PC-9 (cell line): ENCODE data around the gene LKAAEAR1.

Experiments used
- EZH2 ChIP-seq: fragments of 200-600 bp; sonication (generic); IDR thresholded peaks from 2 replicates; pipeline ENCODE4 v1.8.0; 2017; ENCODE audit warnings: antibody characterized with exemption, low read depth
- TF ChIP-seq, protein P1 (sequence below): fragments of 200-600 bp; sonication (generic); conservative IDR thresholded peaks from 2 replicates; pipeline ENCODE4 v1.6.1; 2017; ENCODE audit warnings: mixed run types, antibody characterized with exemption, mild to moderate bottlenecking, moderate library complexity

DNA sequence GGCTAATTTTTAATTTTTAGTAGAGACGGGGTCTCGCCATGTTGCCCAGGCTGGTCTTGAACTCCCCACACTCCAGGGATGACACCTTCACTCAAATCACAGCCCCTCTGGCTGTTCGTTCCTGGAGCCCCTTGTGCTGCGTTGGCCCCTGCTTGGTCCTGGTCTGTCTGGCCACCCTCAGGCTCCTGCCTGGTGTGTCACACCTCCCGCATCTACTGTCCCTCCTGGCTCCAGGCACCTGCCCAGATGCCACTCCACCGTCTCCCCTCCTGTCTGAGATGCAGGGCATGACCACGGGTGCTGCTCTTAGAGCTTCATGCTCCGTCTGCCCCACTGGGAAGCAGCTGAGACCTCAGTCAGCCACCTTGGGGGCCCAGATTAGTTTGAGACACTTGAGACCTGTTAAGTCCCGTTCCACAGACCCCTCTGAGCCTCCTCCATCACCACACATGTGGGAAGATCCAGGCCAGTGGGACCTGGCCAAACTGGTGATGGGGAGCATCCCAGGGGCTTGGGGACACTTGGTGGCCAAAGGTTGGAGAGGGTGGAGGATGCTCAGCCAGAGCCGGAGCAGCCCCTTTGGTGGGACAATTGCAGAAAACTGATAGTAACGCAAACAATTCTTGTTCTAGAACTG lies 45.1 kb upstream of the LKAAEAR1 start:
- TF ChIP-seq, protein P1, sequence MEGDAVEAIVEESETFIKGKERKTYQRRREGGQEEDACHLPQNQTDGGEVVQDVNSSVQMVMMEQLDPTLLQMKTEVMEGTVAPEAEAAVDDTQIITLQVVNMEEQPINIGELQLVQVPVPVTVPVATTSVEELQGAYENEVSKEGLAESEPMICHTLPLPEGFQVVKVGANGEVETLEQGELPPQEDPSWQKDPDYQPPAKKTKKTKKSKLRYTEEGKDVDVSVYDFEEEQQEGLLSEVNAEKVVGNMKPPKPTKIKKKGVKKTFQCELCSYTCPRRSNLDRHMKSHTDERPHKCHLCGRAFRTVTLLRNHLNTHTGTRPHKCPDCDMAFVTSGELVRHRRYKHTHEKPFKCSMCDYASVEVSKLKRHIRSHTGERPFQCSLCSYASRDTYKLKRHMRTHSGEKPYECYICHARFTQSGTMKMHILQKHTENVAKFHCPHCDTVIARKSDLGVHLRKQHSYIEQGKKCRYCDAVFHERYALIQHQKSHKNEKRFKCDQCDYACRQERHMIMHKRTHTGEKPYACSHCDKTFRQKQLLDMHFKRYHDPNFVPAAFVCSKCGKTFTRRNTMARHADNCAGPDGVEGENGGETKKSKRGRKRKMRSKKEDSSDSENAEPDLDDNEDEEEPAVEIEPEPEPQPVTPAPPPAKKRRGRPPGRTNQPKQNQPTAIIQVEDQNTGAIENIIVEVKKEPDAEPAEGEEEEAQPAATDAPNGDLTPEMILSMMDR = no peak
- TF ChIP-seq EZH2 = no peak
